PC-3 (cell line): ENCODE data around the gene PRKN. TPM values are rescaled to one million over a fixed set of nuclear protein-coding genes. Genes with fewer than 3 reads are reported as not detected.

Source experiments
- ATAC-seq: fragments of 200-7000 bp; cut with Tn5 transposase; 2 replicates; pipeline ENCODE4 v1.9.1; 2020; ENCODE audit warnings: mild to moderate bottlenecking, moderate library complexity
- BruUV-seq: library from RNA; stranded (reverse); fragments of 400-500 nt; replicated peaks from 2 replicates; lab custom pipeline; 2021; lab: Mats Ljungman, UMichigan
- CTCF ChIA-PET: fragments of 300-600 bp; sonication (Branson Sonifier 250); formaldehyde crosslinking; loops from one replicate; lab custom pipeline; 2022; ENCODE audit warnings: antibody characterized with exemption; lab: Charles Lee
- POLR2A ChIA-PET: fragments of 300-600 bp; sonication (Branson Sonifier 250); formaldehyde crosslinking; loops from one replicate; lab custom pipeline; 2022; ENCODE audit warnings: antibody characterized with exemption; ENCODE audit not compliant: unreplicated experiment; lab: Charles Lee
- DNase-seq: peaks from one replicate; pipeline ENCODE4 v3.0.0-alpha.2; 2015
- H2AFZ ChIP-seq: fragments of 300-600 bp; sonication (generic); 2 replicates; pipeline ENCODE4 v1.6.0; 2016; ENCODE audit warnings: antibody characterized with exemption, low read length
- H3F3A ChIP-seq: fragments of 300-600 bp; sonication (generic); one replicate; pipeline ENCODE4 v1.6.0; 2017; ENCODE audit warnings: antibody characterized with exemption, low read length, control low read depth, mild to moderate bottlenecking; ENCODE audit not compliant: unreplicated experiment
- H3K27ac ChIP-seq: fragments of 300-600 bp; sonication (generic); 2 replicates; pipeline ENCODE4 v1.5.1; 2016; ENCODE audit warnings: mild to moderate bottlenecking, low read length
- H3K27me3 ChIP-seq: fragments of 300-600 bp; sonication (generic); 2 replicates; pipeline ENCODE4 v1.6.1; 2016; ENCODE audit warnings: low read length, mixed read lengths
- H3K36me3 ChIP-seq: fragments of 300-600 bp; sonication (generic); 2 replicates; pipeline ENCODE4 v1.6.1; 2016; ENCODE audit warnings: low read depth, mixed run types, low read length, mixed read lengths
- H3K4me1 ChIP-seq: fragments of 300-600 bp; sonication (generic); 2 replicates; pipeline ENCODE4 v1.5.1; 2016; ENCODE audit warnings: low read length; ENCODE audit not compliant: insufficient read depth
- H3K4me2 ChIP-seq: fragments of 300-600 bp; sonication (generic); 2 replicates; pipeline ENCODE4 v1.6.0; 2016; ENCODE audit warnings: low read length
- H3K4me3 ChIP-seq: fragments of 300-600 bp; sonication (generic); 2 replicates; pipeline ENCODE4 v1.5.1; 2016; ENCODE audit warnings: mild to moderate bottlenecking, low read length, mixed read lengths
- H3K79me2 ChIP-seq: fragments of 300-600 bp; sonication (generic); 2 replicates; pipeline ENCODE4 v1.6.1; 2017; ENCODE audit warnings: low read length, mixed read lengths
- H3K9ac ChIP-seq: fragments of 300-600 bp; sonication (generic); 2 replicates; pipeline ENCODE4 v1.6.0; 2016; ENCODE audit warnings: mild to moderate bottlenecking, low read length
- H3K9me2 ChIP-seq: fragments of 300-600 bp; sonication (generic); replicated peaks from 2 replicates; pipeline ENCODE4 v1.6.1; 2016; ENCODE audit warnings: mixed run types, low read length, mixed read lengths
- H3K9me3 ChIP-seq: fragments of 300-600 bp; sonication (generic); 2 replicates; pipeline ENCODE4 v1.6.1; 2016; ENCODE audit warnings: low read length, mixed read lengths
- H4K20me1 ChIP-seq: fragments of 300-600 bp; sonication (generic); 2 replicates; pipeline ENCODE4 v1.6.1; 2016; ENCODE audit warnings: low read length, mixed read lengths
- EZH2 ChIP-seq: fragments of 300-600 bp; sonication (generic); IDR thresholded peaks from one replicate; pipeline ENCODE4 v1.6.1; 2017; ENCODE audit warnings: antibody characterized with exemption, mild to moderate bottlenecking, low read length; ENCODE audit not compliant: unreplicated experiment
- EZH2phosphoT487 ChIP-seq: fragments of 300-600 bp; sonication (generic); IDR thresholded peaks from 2 replicates; pipeline ENCODE4 v1.6.1; 2018; ENCODE audit warnings: mild to moderate bottlenecking, antibody characterized with exemption, low read length, borderline replicate concordance
- intact Hi-C: fragments of 100-400 bp; cut with micrococcal nuclease; formaldehyde crosslinking; loops from 2 replicates; pipeline ENCODE4 v1.9.0; 2023
- total RNA-seq: library from RNA; depleted of rRNA; stranded (reverse); fragments of >200 nt; gene quantifications from 2 replicates; pipeline ENCODE4 v1.2.3, GENCODE V29; 2014
- TF ChIP-seq, protein P1 (sequence below): fragments of 300-600 bp; sonication (generic); conservative IDR thresholded peaks from 2 replicates; pipeline ENCODE4 v1.5.1; 2017; ENCODE audit warnings: antibody characterized with exemption, low read depth, mild to moderate bottlenecking, low read length

PRKN gene
- total RNA-seq, 1 experiment from 2014 or later = not detected

- ChIA-PET CTCF (no interaction called here), POLR2A (no interaction called here)
- no peak for TF ChIP-seq EZH2
- TF ChIP-seq, protein P1, sequence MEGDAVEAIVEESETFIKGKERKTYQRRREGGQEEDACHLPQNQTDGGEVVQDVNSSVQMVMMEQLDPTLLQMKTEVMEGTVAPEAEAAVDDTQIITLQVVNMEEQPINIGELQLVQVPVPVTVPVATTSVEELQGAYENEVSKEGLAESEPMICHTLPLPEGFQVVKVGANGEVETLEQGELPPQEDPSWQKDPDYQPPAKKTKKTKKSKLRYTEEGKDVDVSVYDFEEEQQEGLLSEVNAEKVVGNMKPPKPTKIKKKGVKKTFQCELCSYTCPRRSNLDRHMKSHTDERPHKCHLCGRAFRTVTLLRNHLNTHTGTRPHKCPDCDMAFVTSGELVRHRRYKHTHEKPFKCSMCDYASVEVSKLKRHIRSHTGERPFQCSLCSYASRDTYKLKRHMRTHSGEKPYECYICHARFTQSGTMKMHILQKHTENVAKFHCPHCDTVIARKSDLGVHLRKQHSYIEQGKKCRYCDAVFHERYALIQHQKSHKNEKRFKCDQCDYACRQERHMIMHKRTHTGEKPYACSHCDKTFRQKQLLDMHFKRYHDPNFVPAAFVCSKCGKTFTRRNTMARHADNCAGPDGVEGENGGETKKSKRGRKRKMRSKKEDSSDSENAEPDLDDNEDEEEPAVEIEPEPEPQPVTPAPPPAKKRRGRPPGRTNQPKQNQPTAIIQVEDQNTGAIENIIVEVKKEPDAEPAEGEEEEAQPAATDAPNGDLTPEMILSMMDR = no peak
- TF ChIP-seq EZH2phosphoT487 = no peak
- DNase-seq (no peak), ATAC-seq (no peak)
- H2AFZ ChIP-seq = no peak overlapping the region
- H3K27me3 ChIP-seq = no peaks in the 10 kb centered on the region
- H3K4me3 ChIP-seq = no peak overlapping the region
- H3K27ac ChIP-seq = no peak overlapping the region
- H3K9ac ChIP-seq = no peak overlapping the region
- H3F3A ChIP-seq = no peaks in the 10 kb centered on the region
- no peak overlapping the region for H3K4me2 ChIP-seq
- H3K4me1 ChIP-seq = no peaks in the 10 kb centered on the region
- H4K20me1 ChIP-seq = no peaks in the 10 kb centered on the region
- BruUV-seq = no TSS peak
- H3K9me2 ChIP-seq = no peaks in the 10 kb centered on the region
- intact Hi-C loops = no loop called here
- H3K36me3 ChIP-seq = no peaks in the 10 kb centered on the region
- H3K9me3 ChIP-seq = no peaks in the 10 kb centered on the region
- no peaks in the 10 kb centered on the region for H3K79me2 ChIP-seq
These were observed 1233.9 kb downstream of the PRKN start for GRCh38 chr6:161493576-161494118.

DNA sequence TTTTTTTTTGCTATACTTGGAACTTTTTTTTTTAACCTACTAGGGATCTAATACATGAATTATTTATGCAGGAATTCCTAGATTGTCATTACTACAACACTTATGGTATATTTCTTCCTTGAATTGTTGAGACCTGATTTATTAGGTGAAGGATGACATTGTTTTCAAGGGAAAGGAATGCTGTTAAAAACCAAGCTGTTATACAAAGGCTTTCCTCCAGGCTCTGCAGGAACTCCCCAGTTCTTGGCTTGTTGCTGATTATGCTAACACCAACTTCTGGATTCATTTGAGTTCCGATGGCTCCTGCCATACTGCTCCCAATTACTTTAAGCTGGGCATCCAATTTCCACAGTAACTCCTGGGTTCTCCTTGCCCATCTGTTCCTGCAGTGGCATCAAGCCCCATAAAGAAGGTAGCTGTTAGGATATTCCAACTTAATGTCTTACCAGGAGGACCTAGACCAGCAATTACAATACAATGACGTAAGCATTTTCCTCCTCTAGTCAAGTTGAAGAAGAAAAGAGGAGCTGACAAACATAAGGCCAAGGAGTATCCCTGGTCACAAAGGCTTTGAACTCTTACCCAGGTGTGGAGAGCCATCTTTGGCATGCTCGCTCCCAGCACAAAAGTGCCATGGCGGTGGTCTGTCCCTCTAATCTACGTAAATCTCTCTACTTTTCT, 1237.8 kb downstream of the PRKN start:
- no peak overlapping the region for H3K4me3 ChIP-seq
- ChIA-PET CTCF (no interaction called here), POLR2A (no interaction called here)
- H4K20me1 ChIP-seq = no peaks in the 10 kb centered on the region
- peaks cover 24% of the 10 kb centered on the region for H3K4me1 ChIP-seq
- no peaks in the 10 kb centered on the region for H3K36me3 ChIP-seq
- DNase-seq (no peak), ATAC-seq (no peak)
- intact Hi-C loops = no loop called here
- no peaks in the 10 kb centered on the region for H3K9me3 ChIP-seq
- no peak overlapping the region for H3K27ac ChIP-seq
- no TSS peak for BruUV-seq
- TF ChIP-seq, protein P1 = no peak
- TF ChIP-seq EZH2 (no peak), EZH2phosphoT487 (no peak)
- no peaks in the 10 kb centered on the region for H3F3A ChIP-seq
- no peak overlapping the region for H3K9ac ChIP-seq
- H3K79me2 ChIP-seq = no peaks in the 10 kb centered on the region
- no peak overlapping the region for H2AFZ ChIP-seq
- no peak overlapping the region for H3K4me2 ChIP-seq
- H3K27me3 ChIP-seq = no peaks in the 10 kb centered on the region
- no peaks in the 10 kb centered on the region for H3K9me2 ChIP-seq

DNA sequence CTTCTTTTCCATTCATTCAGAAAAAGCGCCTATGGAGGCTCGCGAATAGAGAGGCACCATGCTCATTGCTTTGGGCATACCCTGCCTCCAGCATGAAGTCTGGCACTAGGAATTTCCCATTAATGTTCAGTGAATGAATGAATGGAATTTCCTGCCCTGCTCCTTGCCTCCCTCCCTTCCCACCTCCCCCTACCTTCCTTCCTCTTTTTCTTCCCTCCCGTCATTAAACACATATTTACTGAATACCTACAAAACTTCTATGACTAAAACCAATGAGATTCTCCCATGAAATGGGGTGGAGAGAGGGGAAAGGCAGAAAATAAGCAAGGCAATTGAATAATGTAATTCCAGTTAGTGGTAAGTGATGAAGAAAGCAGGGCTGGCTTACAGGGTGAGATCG, 1239.9 kb downstream of the PRKN start:
- Histone ChIP-seq H4K20me1 (no peaks in the 10 kb centered on the region), H3K27me3 (no peaks in the 10 kb centered on the region), H3K79me2 (no peaks in the 10 kb centered on the region), H3F3A (no peaks in the 10 kb centered on the region), H3K4me2 (peak overlapping the region; percentile 70), H3K4me1 (peaks cover 26% of the 10 kb centered on the region), H3K36me3 (no peaks in the 10 kb centered on the region), H3K9ac (no peak overlapping the region), H3K9me3 (no peaks in the 10 kb centered on the region), H3K4me3 (no peak overlapping the region), H3K27ac (peak overlapping the region; percentile 76), H2AFZ (peak overlapping the region; percentile 64), H3K9me2 (no peaks in the 10 kb centered on the region)
- DNase-seq = peak; percentile 73
- ChIA-PET CTCF (no interaction called here), POLR2A (no interaction called here)
- intact Hi-C loops = no loop called here
- ATAC-seq = no peak
- no peak for TF ChIP-seq EZH2phosphoT487
- TF ChIP-seq, protein P1 = no peak
- no peak for TF ChIP-seq EZH2
- no TSS peak for BruUV-seq
